IPS-15b (cell line): Measurements from ENCODE around the gene ITSN1.

ENCODE experiments used
- H3K27me3 ChIP-seq: one replicate; pipeline ENCODE4 v1.6.1; 2013; ENCODE audit warnings: low read length; ENCODE audit not compliant: control insufficient read depth, insufficient read depth
- H3K36me3 ChIP-seq: one replicate; pipeline ENCODE4 v1.6.1; 2013; ENCODE audit warnings: low read length; ENCODE audit not compliant: control insufficient read depth, insufficient read depth
- H3K4me1 ChIP-seq: one replicate; pipeline ENCODE4 v1.6.1; 2013; ENCODE audit warnings: mild to moderate bottlenecking, low read length; ENCODE audit not compliant: control insufficient read depth, insufficient read depth
- H3K4me3 ChIP-seq: one replicate; pipeline ENCODE4 v1.5.1; 2013; ENCODE audit warnings: low read depth, low read length
- H3K9ac ChIP-seq: one replicate; pipeline ENCODE4 v1.6.1; 2013; ENCODE audit warnings: low read depth, mild to moderate bottlenecking, low read length
- H3K9me3 ChIP-seq: one replicate; pipeline ENCODE4 v1.6.1; 2013; ENCODE audit warnings: mild to moderate bottlenecking, low read length; ENCODE audit not compliant: control insufficient read depth, insufficient read depth

ITSN1 gene

GRCh38 chr21:33878824-33879223 is 236.5 kb downstream of the ITSN1 start:
- no peaks in the 10 kb centered on the region for H3K4me1 ChIP-seq
- no peaks in the 10 kb centered on the region for H3K36me3 ChIP-seq
- no peaks in the 10 kb centered on the region for H3K27me3 ChIP-seq
- no peaks in the 10 kb centered on the region for H3K9me3 ChIP-seq
- no peak overlapping the region for H3K4me3 ChIP-seq
- H3K9ac ChIP-seq = no peak overlapping the region

GRCh38 chr21:33880626-33881025 is 238.3 kb downstream of the ITSN1 start:
- Histone ChIP-seq H3K9ac (no peak overlapping the region), H3K4me3 (no peak overlapping the region), H3K27me3 (no peaks in the 10 kb centered on the region), H3K9me3 (no peaks in the 10 kb centered on the region), H3K36me3 (no peaks in the 10 kb centered on the region), H3K4me1 (no peaks in the 10 kb centered on the region)

- Histone ChIP-seq H3K9ac (no peak overlapping the region), H3K36me3 (no peaks in the 10 kb centered on the region), H3K4me1 (no peaks in the 10 kb centered on the region), H3K4me3 (no peak overlapping the region), H3K27me3 (no peaks in the 10 kb centered on the region), H3K9me3 (no peaks in the 10 kb centered on the region)
These were observed 239.6 kb downstream of the ITSN1 start for GRCh38 chr21:33881689-33882440.

GRCh38 chr21:33883118-33883517 is 240.8 kb downstream of the ITSN1 start:
- Histone ChIP-seq H3K27me3 (no peaks in the 10 kb centered on the region), H3K9ac (no peak overlapping the region), H3K4me3 (no peak overlapping the region), H3K4me1 (no peaks in the 10 kb centered on the region), H3K36me3 (no peaks in the 10 kb centered on the region), H3K9me3 (no peaks in the 10 kb centered on the region)

- Histone ChIP-seq H3K9ac (no peak overlapping the region), H3K4me3 (no peak overlapping the region), H3K9me3 (no peaks in the 10 kb centered on the region), H3K4me1 (no peaks in the 10 kb centered on the region), H3K27me3 (no peaks in the 10 kb centered on the region), H3K36me3 (no peaks in the 10 kb centered on the region)
These were observed 242.3 kb downstream of the ITSN1 start for GRCh38 chr21:33884376-33885171.

- Histone ChIP-seq H3K27me3 (no peaks in the 10 kb centered on the region), H3K4me1 (no peaks in the 10 kb centered on the region), H3K9me3 (no peaks in the 10 kb centered on the region), H3K9ac (no peak overlapping the region), H3K4me3 (no peak overlapping the region), H3K36me3 (no peaks in the 10 kb centered on the region)
These were observed 242.8 kb downstream of the ITSN1 start for GRCh38 chr21:33885172-33885514.

GRCh38 chr21:33886321-33886720 is 244.0 kb downstream of the ITSN1 start:
- H3K9me3 ChIP-seq = no peaks in the 10 kb centered on the region
- H3K27me3 ChIP-seq = no peaks in the 10 kb centered on the region
- no peak overlapping the region for H3K4me3 ChIP-seq
- no peaks in the 10 kb centered on the region for H3K4me1 ChIP-seq
- no peak overlapping the region for H3K9ac ChIP-seq
- no peaks in the 10 kb centered on the region for H3K36me3 ChIP-seq

- Histone ChIP-seq H3K9ac (no peak overlapping the region), H3K4me3 (no peak overlapping the region), H3K36me3 (no peaks in the 10 kb centered on the region), H3K27me3 (peaks cover 2% of the 10 kb centered on the region), H3K4me1 (peaks cover 7% of the 10 kb centered on the region), H3K9me3 (no peaks in the 10 kb centered on the region)
These were observed 247.9 kb downstream of the ITSN1 start for GRCh38 chr21:33890187-33890586.

- Histone ChIP-seq H3K9ac (no peak overlapping the region), H3K27me3 (peaks cover 2% of the 10 kb centered on the region), H3K4me3 (no peak overlapping the region), H3K9me3 (no peaks in the 10 kb centered on the region), H3K4me1 (peaks cover 11% of the 10 kb centered on the region), H3K36me3 (no peaks in the 10 kb centered on the region)
These were observed 250.6 kb downstream of the ITSN1 start for GRCh38 chr21:33892853-33893252.

GRCh38 chr21:33893917-33894316 is 251.6 kb downstream of the ITSN1 start:
- Histone ChIP-seq H3K9ac (no peak overlapping the region), H3K36me3 (no peaks in the 10 kb centered on the region), H3K27me3 (peaks cover 2% of the 10 kb centered on the region), H3K4me1 (peaks cover 11% of the 10 kb centered on the region), H3K4me3 (no peak overlapping the region), H3K9me3 (no peaks in the 10 kb centered on the region)

GRCh38 chr21:33894736-33895288 is 252.5 kb downstream of the ITSN1 start:
- Histone ChIP-seq H3K4me1 (peaks cover 11% of the 10 kb centered on the region), H3K9ac (peak overlapping the region; percentile 28), H3K27me3 (peaks cover 2% of the 10 kb centered on the region), H3K4me3 (peak overlapping the region; percentile 38), H3K9me3 (no peaks in the 10 kb centered on the region), H3K36me3 (no peaks in the 10 kb centered on the region)

- Histone ChIP-seq H3K9me3 (no peaks in the 10 kb centered on the region), H3K4me3 (peak overlapping the region; percentile 38), H3K9ac (no peak overlapping the region), H3K4me1 (peaks cover 11% of the 10 kb centered on the region), H3K27me3 (peaks cover 2% of the 10 kb centered on the region), H3K36me3 (no peaks in the 10 kb centered on the region)
These were observed 253.1 kb downstream of the ITSN1 start for GRCh38 chr21:33895356-33895755.
